GM20000 (cell line): ENCODE results near the gene NOD1.

ENCODE experiments used
- DNase-seq: peaks from one replicate; pipeline ENCODE4 v3.0.0; 2012; ENCODE audit warnings: low spot score
- TF ChIP-seq, protein P1 (sequence below): IDR thresholded peaks from 2 replicates; pipeline ENCODE4 v1.5.1; 2012; ENCODE audit warnings: mild to moderate bottlenecking, control low read depth; ENCODE audit errors: extremely low read depth, missing control alignments

Gene NOD1

DNA sequence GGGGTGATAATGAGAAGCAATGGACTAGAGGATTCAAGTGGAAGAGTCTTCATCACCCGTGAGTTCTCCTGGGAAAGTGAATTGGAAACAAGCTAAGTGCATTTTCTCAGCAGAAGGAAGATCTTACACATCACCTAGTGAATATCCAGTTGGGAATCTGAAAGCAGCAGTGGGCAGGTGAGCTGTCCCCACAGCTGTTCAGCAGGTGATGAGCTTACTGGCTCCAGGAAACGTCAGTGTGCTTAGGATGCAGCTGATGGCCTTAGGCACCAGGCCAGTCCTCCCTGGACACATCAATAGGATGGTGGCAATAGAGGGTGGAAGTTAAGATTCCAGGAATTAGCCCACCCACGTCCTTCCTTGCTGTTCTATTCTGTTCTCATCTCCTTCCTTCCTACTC, 66.7 kb downstream of the NOD1 start:
- TF ChIP-seq, protein P1, sequence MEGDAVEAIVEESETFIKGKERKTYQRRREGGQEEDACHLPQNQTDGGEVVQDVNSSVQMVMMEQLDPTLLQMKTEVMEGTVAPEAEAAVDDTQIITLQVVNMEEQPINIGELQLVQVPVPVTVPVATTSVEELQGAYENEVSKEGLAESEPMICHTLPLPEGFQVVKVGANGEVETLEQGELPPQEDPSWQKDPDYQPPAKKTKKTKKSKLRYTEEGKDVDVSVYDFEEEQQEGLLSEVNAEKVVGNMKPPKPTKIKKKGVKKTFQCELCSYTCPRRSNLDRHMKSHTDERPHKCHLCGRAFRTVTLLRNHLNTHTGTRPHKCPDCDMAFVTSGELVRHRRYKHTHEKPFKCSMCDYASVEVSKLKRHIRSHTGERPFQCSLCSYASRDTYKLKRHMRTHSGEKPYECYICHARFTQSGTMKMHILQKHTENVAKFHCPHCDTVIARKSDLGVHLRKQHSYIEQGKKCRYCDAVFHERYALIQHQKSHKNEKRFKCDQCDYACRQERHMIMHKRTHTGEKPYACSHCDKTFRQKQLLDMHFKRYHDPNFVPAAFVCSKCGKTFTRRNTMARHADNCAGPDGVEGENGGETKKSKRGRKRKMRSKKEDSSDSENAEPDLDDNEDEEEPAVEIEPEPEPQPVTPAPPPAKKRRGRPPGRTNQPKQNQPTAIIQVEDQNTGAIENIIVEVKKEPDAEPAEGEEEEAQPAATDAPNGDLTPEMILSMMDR = no peak
- DNase-seq = no peak

- TF ChIP-seq, protein P1 = no peak
- no peak for DNase-seq
These were observed 67.4 kb downstream of the NOD1 start for GRCh38 chr7:30411173-30411572.

GRCh38 chr7:30406664-30407425, 71.7 kb downstream of the NOD1 start:
- TF ChIP-seq, protein P1 = no peak
- DNase-seq = no peak

GRCh38 chr7:30405179-30405578, 73.4 kb downstream of the NOD1 start:
- TF ChIP-seq, protein P1 = no peak
- no peak for DNase-seq

DNA sequence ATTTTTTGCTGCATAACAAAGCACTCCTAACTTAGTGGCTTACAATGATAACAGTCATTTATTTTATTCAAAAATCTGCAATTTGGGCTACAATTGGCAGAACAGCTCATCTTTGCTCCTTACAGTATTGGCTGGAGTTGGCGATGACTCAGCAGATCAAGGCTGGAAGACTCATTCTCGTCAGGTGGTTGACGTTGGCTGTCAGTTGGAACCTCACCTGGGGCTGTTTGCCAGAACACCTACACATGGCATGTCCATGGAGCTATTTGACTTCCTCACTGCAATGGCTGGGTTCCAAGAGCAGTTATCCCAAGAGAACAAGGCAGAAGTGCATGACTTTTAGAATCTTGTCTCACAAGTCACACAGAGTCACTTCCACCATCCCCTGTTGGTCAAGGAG, 75.1 kb downstream of the NOD1 start:
- DNase-seq = no peak
- TF ChIP-seq, protein P1 = no peak

- no peak for DNase-seq
- TF ChIP-seq, protein P1 = no peak
These were observed 82.2 kb downstream of the NOD1 start for GRCh38 chr7:30396389-30396788.

DNA sequence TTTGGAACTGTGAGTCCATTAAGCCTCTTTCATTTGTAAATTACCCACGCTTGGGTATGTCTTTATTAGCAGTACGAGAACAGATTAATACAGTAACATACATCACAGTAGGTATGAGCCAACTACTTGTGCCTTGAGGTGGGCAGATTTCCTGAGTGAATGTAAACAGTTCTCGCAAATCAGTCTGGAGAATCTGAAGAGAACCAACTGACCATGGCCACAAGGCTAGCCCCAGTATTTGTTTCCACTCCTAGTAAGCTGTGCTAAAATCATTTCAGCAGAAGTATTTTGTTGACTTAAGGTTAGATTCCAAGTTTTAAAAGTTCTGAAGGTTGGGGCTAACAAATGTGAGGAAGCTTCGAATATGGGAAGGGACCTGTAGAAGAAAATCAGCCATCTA, 82.9 kb downstream of the NOD1 start:
- DNase-seq = no peak
- TF ChIP-seq, protein P1 = no peak
